HEK293 (cell line): ENCODE results near the gene RAP1A.

Source experiments
- GLIS1 ChIP-seq: fragments of 450-650 bp; formaldehyde crosslinking; IDR thresholded peaks from 2 replicates; pipeline ENCODE4 v1.5.1; 2016; ENCODE audit warnings: missing biosample characterization, missing genetic modification characterization
- KLF8 ChIP-seq: fragments of 450-650 bp; formaldehyde crosslinking; IDR thresholded peaks from 2 replicates; pipeline ENCODE4 v1.5.1; 2016; ENCODE audit warnings: missing biosample characterization, missing genetic modification characterization
- WT1 ChIP-seq: fragments of 450-650 bp; formaldehyde crosslinking; IDR thresholded peaks from 2 replicates; pipeline ENCODE4 v1.5.1; 2016; ENCODE audit warnings: missing biosample characterization, missing genetic modification characterization
- TF ChIP-seq, protein P1 (sequence below): fragments of 450-650 bp; formaldehyde crosslinking; IDR thresholded peaks from 2 replicates; pipeline ENCODE4 v1.5.1; 2016; ENCODE audit warnings: missing biosample characterization, missing genetic modification characterization
- TF ChIP-seq, protein P2 (sequence below): fragments of 450-650 bp; formaldehyde crosslinking; IDR thresholded peaks from 2 replicates; pipeline ENCODE4 v1.5.1; 2016; ENCODE audit warnings: missing biosample characterization, missing genetic modification characterization

GRCh38 chr1:111624382-111624781, 4.8 kb downstream of the RAP1A start:
- TF ChIP-seq, protein P1, sequence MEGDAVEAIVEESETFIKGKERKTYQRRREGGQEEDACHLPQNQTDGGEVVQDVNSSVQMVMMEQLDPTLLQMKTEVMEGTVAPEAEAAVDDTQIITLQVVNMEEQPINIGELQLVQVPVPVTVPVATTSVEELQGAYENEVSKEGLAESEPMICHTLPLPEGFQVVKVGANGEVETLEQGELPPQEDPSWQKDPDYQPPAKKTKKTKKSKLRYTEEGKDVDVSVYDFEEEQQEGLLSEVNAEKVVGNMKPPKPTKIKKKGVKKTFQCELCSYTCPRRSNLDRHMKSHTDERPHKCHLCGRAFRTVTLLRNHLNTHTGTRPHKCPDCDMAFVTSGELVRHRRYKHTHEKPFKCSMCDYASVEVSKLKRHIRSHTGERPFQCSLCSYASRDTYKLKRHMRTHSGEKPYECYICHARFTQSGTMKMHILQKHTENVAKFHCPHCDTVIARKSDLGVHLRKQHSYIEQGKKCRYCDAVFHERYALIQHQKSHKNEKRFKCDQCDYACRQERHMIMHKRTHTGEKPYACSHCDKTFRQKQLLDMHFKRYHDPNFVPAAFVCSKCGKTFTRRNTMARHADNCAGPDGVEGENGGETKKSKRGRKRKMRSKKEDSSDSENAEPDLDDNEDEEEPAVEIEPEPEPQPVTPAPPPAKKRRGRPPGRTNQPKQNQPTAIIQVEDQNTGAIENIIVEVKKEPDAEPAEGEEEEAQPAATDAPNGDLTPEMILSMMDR (tag by site-specific recombination) = no peak
- TF ChIP-seq KLF8 (tag by site-specific recombination) = no peak
- TF ChIP-seq, protein P2, sequence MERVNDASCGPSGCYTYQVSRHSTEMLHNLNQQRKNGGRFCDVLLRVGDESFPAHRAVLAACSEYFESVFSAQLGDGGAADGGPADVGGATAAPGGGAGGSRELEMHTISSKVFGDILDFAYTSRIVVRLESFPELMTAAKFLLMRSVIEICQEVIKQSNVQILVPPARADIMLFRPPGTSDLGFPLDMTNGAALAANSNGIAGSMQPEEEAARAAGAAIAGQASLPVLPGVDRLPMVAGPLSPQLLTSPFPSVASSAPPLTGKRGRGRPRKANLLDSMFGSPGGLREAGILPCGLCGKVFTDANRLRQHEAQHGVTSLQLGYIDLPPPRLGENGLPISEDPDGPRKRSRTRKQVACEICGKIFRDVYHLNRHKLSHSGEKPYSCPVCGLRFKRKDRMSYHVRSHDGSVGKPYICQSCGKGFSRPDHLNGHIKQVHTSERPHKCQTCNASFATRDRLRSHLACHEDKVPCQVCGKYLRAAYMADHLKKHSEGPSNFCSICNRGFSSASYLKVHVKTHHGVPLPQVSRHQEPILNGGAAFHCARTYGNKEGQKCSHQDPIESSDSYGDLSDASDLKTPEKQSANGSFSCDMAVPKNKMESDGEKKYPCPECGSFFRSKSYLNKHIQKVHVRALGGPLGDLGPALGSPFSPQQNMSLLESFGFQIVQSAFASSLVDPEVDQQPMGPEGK (tag by site-specific recombination) = no peak
- TF ChIP-seq GLIS1 (tag by site-specific recombination) = no peak
- no peak for TF ChIP-seq WT1 (tag by site-specific recombination)
